Cardiac muscle cell (in vitro differentiated cells and primary cell): ENCODE data around the gene QRFPR. TPM values are rescaled to one million over a fixed set of nuclear protein-coding genes. Genes with fewer than 3 reads are reported as not detected.
A peak's percentile ranks its signal among the peaks of the same experiment; 100 is the strongest.
"Not testable (repeated sequence)": the region's sequence is repeated elsewhere in the genome, so short reads cannot be mapped to it uniquely, and the experiment has no call there.

Experiments used
- DNase-seq, 2 donors: peaks; one replicate each; pipeline versions ENCODE4 v3.0.0 to v3.0.0-alpha.2; 2010 to 2017; ENCODE audit warnings: low read depth in 1 of 2, low spot score in 1 of 2
- H3K27ac ChIP-seq: fragments of 200-600 bp; sonication (generic); 2 replicates; pipeline ENCODE4 v1.5.1; 2016
- H3K27me3 ChIP-seq: fragments of 200-600 bp; sonication (generic); 2 replicates; pipeline ENCODE4 v1.6.0; 2016; ENCODE audit warnings: control low read depth
- H3K36me3 ChIP-seq: fragments of 200-600 bp; sonication (generic); 2 replicates; pipeline ENCODE4 v1.5.1; 2016; ENCODE audit warnings: control low read depth
- H3K4me1 ChIP-seq: fragments of 200-600 bp; sonication (generic); 2 replicates; pipeline ENCODE4 v1.8.1; 2017; ENCODE audit warnings: low read depth, mild to moderate bottlenecking, mixed run types
- H3K4me3 ChIP-seq: fragments of 200-600 bp; sonication (generic); 2 replicates; pipeline ENCODE4 v1.5.1; 2016; ENCODE audit warnings: mild to moderate bottlenecking
- H3K9me3 ChIP-seq: fragments of 200-600 bp; sonication (generic); 2 replicates; pipeline ENCODE4 v1.5.1; 2017; ENCODE audit warnings: low read depth, mild to moderate bottlenecking, control low read depth
- CTCF ChIP-seq: IDR thresholded peaks from 2 replicates; pipeline ENCODE4 v1.5.1; 2012; ENCODE audit warnings: low read depth, mild to moderate bottlenecking, low read length
- polyA plus RNA-seq: library from polyadenylated mRNA; unstranded; fragments of >200 nt; fragmentation: Nextera tagmentation; extraction: Ambion mirVana; gene quantifications from 2 replicates; pipeline ENCODE4 v1.2.1, GENCODE V29; 2016
- total RNA-seq: library from RNA; depleted of rRNA; stranded (reverse); fragments of >200 nt; gene quantifications from 2 replicates; pipeline ENCODE4 v1.2.3, GENCODE V29; 2016

QRFPR gene
- total and polyA plus RNA-seq, 2 experiments from 2014 or later = 2.0 to 2.6 TPM

- H3K9me3 ChIP-seq = no peaks in the 10 kb centered on the region
- H3K4me3 ChIP-seq = no peak overlapping the region
- no peak for TF ChIP-seq CTCF
- no peak overlapping the region for H3K27ac ChIP-seq
- H3K4me1 ChIP-seq = peaks cover 4% of the 10 kb centered on the region
- no peaks in the 10 kb centered on the region for H3K36me3 ChIP-seq
- no peak for DNase-seq
- no peaks in the 10 kb centered on the region for H3K27me3 ChIP-seq
Observed at GRCh38 chr4:121321466-121321865, 59.4 kb downstream of the QRFPR start.

- Histone ChIP-seq H3K36me3 (no peaks in the 10 kb centered on the region), H3K27ac (no peak overlapping the region), H3K27me3 (no peaks in the 10 kb centered on the region), H3K9me3 (no peaks in the 10 kb centered on the region), H3K4me3 (no peak overlapping the region), H3K4me1 (no peaks in the 10 kb centered on the region)
- TF ChIP-seq CTCF = no peak
- DNase-seq = no peak
Observed at GRCh38 chr4:121316091-121316490, 64.7 kb downstream of the QRFPR start.

- H3K36me3 ChIP-seq, H3K9me3 ChIP-seq, H3K27me3 ChIP-seq, DNase-seq, H3K27ac ChIP-seq, H3K4me3 ChIP-seq, H3K4me1 ChIP-seq: not testable (repeated sequence)
Observed at GRCh38 chr4:121313430-121313829, 67.4 kb downstream of the QRFPR start.

GRCh38 chr4:121308828-121309227, 72.0 kb downstream of the QRFPR start:
- TF ChIP-seq CTCF = no peak
- no peaks in the 10 kb centered on the region for H3K27me3 ChIP-seq
- no peaks in the 10 kb centered on the region for H3K36me3 ChIP-seq
- no peak overlapping the region for H3K27ac ChIP-seq
- no peaks in the 10 kb centered on the region for H3K4me1 ChIP-seq
- no peaks in the 10 kb centered on the region for H3K9me3 ChIP-seq
- no peak overlapping the region for H3K4me3 ChIP-seq
- no peak for DNase-seq

- TF ChIP-seq CTCF = no peak
- Histone ChIP-seq H3K27me3 (no peaks in the 10 kb centered on the region), H3K27ac (no peak overlapping the region), H3K9me3 (no peaks in the 10 kb centered on the region), H3K4me3 (no peak overlapping the region), H3K36me3 (no peaks in the 10 kb centered on the region), H3K4me1 (no peaks in the 10 kb centered on the region)
- peak in 1 of 2 donors; percentile 6 for DNase-seq
Observed at GRCh38 chr4:121308328-121308663, 72.5 kb downstream of the QRFPR start.

GRCh38 chr4:121307445-121308327, 73.1 kb downstream of the QRFPR start:
- Histone ChIP-seq H3K4me3 (no peak overlapping the region), H3K9me3 (no peaks in the 10 kb centered on the region), H3K27me3 (no peaks in the 10 kb centered on the region), H3K36me3 (no peaks in the 10 kb centered on the region), H3K27ac (no peak overlapping the region), H3K4me1 (no peaks in the 10 kb centered on the region)
- TF ChIP-seq CTCF = peak; percentile 88
- peak; percentile 74 to 79 for DNase-seq
